B cell (primary cell): ENCODE measurements around the gene SLITRK2. TPM values are rescaled to one million over a fixed set of nuclear protein-coding genes. Genes with fewer than 3 reads are reported as not detected.

Experiments used
- ATAC-seq: fragments of 200-7000 bp; cut with Tn5 transposase; one replicate; pipeline ENCODE4 v1.10.0; 2021; ENCODE audit warnings: low read depth, mild to moderate bottlenecking, moderate number of reproducible peaks, moderate library complexity
- CTCF ChIA-PET: fragments of 350-600 bp; sonication (Branson Sonifier 250); formaldehyde crosslinking; loops from one replicate; lab custom pipeline; 2021; ENCODE audit warnings: antibody characterized with exemption, inconsistent platforms; lab: Charles Lee
- POLR2A ChIA-PET: fragments of 350-600 bp; sonication (Branson Sonifier 250); formaldehyde crosslinking; loops from one replicate; lab custom pipeline; 2021; ENCODE audit warnings: antibody characterized with exemption; lab: Charles Lee
- DNase-seq: peaks from one replicate; pipeline ENCODE4 v3.0.0; 2013
- H2AFZ ChIP-seq: 2 replicates; pipeline ENCODE4 v1.6.1; 2012; ENCODE audit warnings: mild to moderate bottlenecking, low read depth, low read length; ENCODE audit not compliant: insufficient read depth, poor library complexity, severe bottlenecking
- H3K27ac ChIP-seq, 2 donors: 1 replicate in 1 of 2; 2 replicates in 1 of 2; pipeline ENCODE4 v1.5.1; 2012 to 2013; ENCODE audit warnings: low read length in 2 of 2, mild to moderate bottlenecking in 2 of 2, moderate library complexity in 1 of 2
- H3K27me3 ChIP-seq, 4 experiments: fragments of 200-600 bp in 1 of 4; sonication (generic) in 1 of 4; replicated peaks in 1 of 4; 1 replicate in 2 of 4; 2 replicates in 2 of 4; pipeline versions ENCODE4 v1.6.1 to v1.7.0; 2013 to 2016; ENCODE audit warnings: low read length in 3 of 4, mild to moderate bottlenecking in 2 of 4, mixed read lengths in 1 of 4, moderate library complexity in 1 of 4; ENCODE audit not compliant: insufficient read depth in 4 of 4, control insufficient read depth in 3 of 4; ENCODE audit errors: control extremely low read depth in 1 of 4
- H3K36me3 ChIP-seq, 2 experiments: replicated peaks in 1 of 2; 1 replicate in 1 of 2; 2 replicates in 1 of 2; pipeline versions ENCODE4 v1.6.1 to v1.7.1; 2013; ENCODE audit warnings: low read length in 1 of 2; ENCODE audit not compliant: insufficient read depth in 2 of 2, control insufficient read depth in 1 of 2; ENCODE audit errors: control extremely low read depth in 1 of 2, extremely low read depth in 1 of 2
- H3K4me1 ChIP-seq, 2 donors: fragments of 200-600 bp in 1 of 2; sonication (generic) in 1 of 2; 1 replicate in 1 of 2; 2 replicates in 1 of 2; pipeline versions ENCODE4 v1.5.1 to v1.6.1; 2013 to 2017; ENCODE audit warnings: low read length in 2 of 2; ENCODE audit not compliant: control insufficient read depth in 2 of 2, insufficient read depth in 2 of 2
- H3K4me2 ChIP-seq: replicated peaks from 2 replicates; pipeline ENCODE3; 2012; ENCODE audit warnings: mild to moderate bottlenecking, low read depth, low read length; ENCODE audit not compliant: poor library complexity, severe bottlenecking
- H3K4me3 ChIP-seq, 5 experiments: fragments of 200-600 bp in 1 of 5; sonication (generic) in 1 of 5; 1 replicate in 3 of 5; 2 replicates in 2 of 5; pipeline versions ENCODE4 v1.5.1 to v1.7.0; 2011 to 2016; ENCODE audit warnings: low read length in 4 of 5, mild to moderate bottlenecking in 4 of 5, low read depth in 2 of 5, control low read depth in 1 of 5, moderate library complexity in 1 of 5; ENCODE audit not compliant: insufficient read depth in 1 of 5; ENCODE audit errors: control extremely low read depth in 1 of 5, extremely low read depth in 1 of 5
- H3K79me2 ChIP-seq: fragments of 200-600 bp; sonication (generic); one replicate; pipeline ENCODE4 v1.6.0; 2016; ENCODE audit warnings: low read length; ENCODE audit not compliant: control insufficient read depth, insufficient read depth
- H3K9ac ChIP-seq: fragments of 200-600 bp; sonication (generic); 2 replicates; pipeline ENCODE4 v1.6.1; 2017; ENCODE audit warnings: mild to moderate bottlenecking, low read length, moderate library complexity
- H3K9me3 ChIP-seq, 3 donors: one replicate each; pipeline versions ENCODE4 v1.6.1 to v1.7.1; 2013; ENCODE audit warnings: low read length in 2 of 3; ENCODE audit not compliant: control insufficient read depth in 2 of 3, insufficient read depth in 1 of 3; ENCODE audit errors: control extremely low read depth in 1 of 3
- H4K20me1 ChIP-seq: 2 replicates; pipeline ENCODE4 v1.6.0; 2012; ENCODE audit warnings: mild to moderate bottlenecking, low read length; ENCODE audit not compliant: insufficient read depth, control insufficient read depth, poor library complexity, severe bottlenecking
- H3K27ac Mint-ChIP-seq: one replicate; pipeline ENCODE4 v1.8.0; 2021; ENCODE audit warnings: mixed read lengths
- H3K27me3 Mint-ChIP-seq: one replicate; pipeline ENCODE4 v1.8.0; 2021; ENCODE audit warnings: mixed read lengths
- H3K4me1 Mint-ChIP-seq: one replicate; pipeline ENCODE4 v1.8.0; 2021; ENCODE audit warnings: mixed read lengths
- H3K4me3 Mint-ChIP-seq: one replicate; pipeline ENCODE4 v1.8.0; 2021; ENCODE audit warnings: mixed read lengths
- H3K9me3 Mint-ChIP-seq: one replicate; pipeline ENCODE4 v1.8.0; 2022; ENCODE audit warnings: mixed read lengths; ENCODE audit not compliant: insufficient read depth
- EZH2 ChIP-seq: IDR thresholded peaks from 2 replicates; pipeline ENCODE4 v1.6.1; 2012; ENCODE audit warnings: borderline replicate concordance, low read depth, mild to moderate bottlenecking, moderate library complexity, low read length; ENCODE audit not compliant: insufficient read depth, poor library complexity, severe bottlenecking
- WGBS: methylation state at CpG from one replicate; pipeline ENCODE4 v1.1.5; 2013; ENCODE audit warnings: missing lambda C conversion rate; ENCODE audit not compliant: insufficient coverage; 5-methylcytosine and 5-hydroxymethylcytosine counted together
- intact Hi-C: fragments of 100-400 bp; cut with micrococcal nuclease; formaldehyde crosslinking; loops from one replicate; pipeline ENCODE4 v1.10.0; 2022
- polyA plus RNA-seq: library from polyadenylated mRNA; depleted of rRNA; stranded (reverse); fragments of >200 nt; gene quantifications from 2 replicates; pipeline ENCODE4 v1.2.3, GENCODE V29; 2012
- total RNA-seq, 2 donors: library from RNA; stranded (reverse); fragments of 120-200 nt in 1 of 2; gene quantifications; 1 replicate in 1 of 2; 2 replicates in 1 of 2; pipeline versions ENCODE4 v1.2.3 to v1.2.4, GENCODE V29; 2013 to 2022
- TF ChIP-seq, protein P1 (sequence below): fragments of 200-600 bp; IDR thresholded peaks from one replicate; pipeline ENCODE4 v1.8.0; 2022; ENCODE audit warnings: antibody characterized with exemption, mild to moderate bottlenecking

SLITRK2 gene
- total and polyA plus RNA-seq, 2 donors (not counting 1 experiment from before 2014, with no cell fraction given), result not detected

DNA sequence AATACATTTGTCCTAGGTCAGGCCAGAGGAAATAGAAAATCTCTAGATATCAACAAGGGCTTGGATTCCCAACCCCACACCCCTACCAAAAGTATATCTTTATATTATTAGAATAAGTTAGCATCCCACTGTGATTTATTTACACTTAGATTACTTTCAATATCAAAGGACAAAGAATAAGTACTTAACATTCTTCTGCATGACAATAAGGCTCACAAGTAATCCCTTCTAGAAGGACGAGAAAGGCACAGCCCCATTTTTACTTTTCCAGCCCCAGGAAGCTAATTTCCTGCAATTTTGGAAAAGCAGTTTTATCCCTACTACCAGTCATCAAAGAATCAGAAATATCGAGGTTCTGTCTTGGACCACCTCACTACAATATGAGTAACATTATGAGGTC lies 14.1 kb upstream of the SLITRK2 start:
- Mint-ChIP-seq H3K4me1 (no peaks in the 10 kb centered on the region), H3K9me3 (no peaks in the 10 kb centered on the region), H3K4me3 (no peak overlapping the region), H3K27me3 (no peaks in the 10 kb centered on the region), H3K27ac (no peak overlapping the region)
- ChIA-PET POLR2A (no interaction called here), CTCF (no interaction called here)
- H3K9ac ChIP-seq, result no peak overlapping the region
- ATAC-seq (no peak), DNase-seq (no peak)
- H3K4me1 ChIP-seq, result no peaks in the 10 kb centered on the region
- H3K36me3 ChIP-seq, result no peaks in the 10 kb centered on the region
- WGBS, result 80% methylated on average over 1 of the region's 2 CpGs
- no peak overlapping the region for H3K4me2 ChIP-seq
- H2AFZ ChIP-seq, result no peak overlapping the region
- H3K79me2 ChIP-seq, result no peaks in the 10 kb centered on the region
- no peak overlapping the region for H3K4me3 ChIP-seq
- H4K20me1 ChIP-seq, result no peaks in the 10 kb centered on the region
- H3K27me3 ChIP-seq, result no peaks in the 10 kb centered on the region
- intact Hi-C loops, result no loop called here
- H3K9me3 ChIP-seq, result no peaks in the 10 kb centered on the region
- TF ChIP-seq, protein P1, sequence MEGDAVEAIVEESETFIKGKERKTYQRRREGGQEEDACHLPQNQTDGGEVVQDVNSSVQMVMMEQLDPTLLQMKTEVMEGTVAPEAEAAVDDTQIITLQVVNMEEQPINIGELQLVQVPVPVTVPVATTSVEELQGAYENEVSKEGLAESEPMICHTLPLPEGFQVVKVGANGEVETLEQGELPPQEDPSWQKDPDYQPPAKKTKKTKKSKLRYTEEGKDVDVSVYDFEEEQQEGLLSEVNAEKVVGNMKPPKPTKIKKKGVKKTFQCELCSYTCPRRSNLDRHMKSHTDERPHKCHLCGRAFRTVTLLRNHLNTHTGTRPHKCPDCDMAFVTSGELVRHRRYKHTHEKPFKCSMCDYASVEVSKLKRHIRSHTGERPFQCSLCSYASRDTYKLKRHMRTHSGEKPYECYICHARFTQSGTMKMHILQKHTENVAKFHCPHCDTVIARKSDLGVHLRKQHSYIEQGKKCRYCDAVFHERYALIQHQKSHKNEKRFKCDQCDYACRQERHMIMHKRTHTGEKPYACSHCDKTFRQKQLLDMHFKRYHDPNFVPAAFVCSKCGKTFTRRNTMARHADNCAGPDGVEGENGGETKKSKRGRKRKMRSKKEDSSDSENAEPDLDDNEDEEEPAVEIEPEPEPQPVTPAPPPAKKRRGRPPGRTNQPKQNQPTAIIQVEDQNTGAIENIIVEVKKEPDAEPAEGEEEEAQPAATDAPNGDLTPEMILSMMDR, result no peak
- no peak for TF ChIP-seq EZH2
- H3K27ac ChIP-seq, result no peak overlapping the region

DNA sequence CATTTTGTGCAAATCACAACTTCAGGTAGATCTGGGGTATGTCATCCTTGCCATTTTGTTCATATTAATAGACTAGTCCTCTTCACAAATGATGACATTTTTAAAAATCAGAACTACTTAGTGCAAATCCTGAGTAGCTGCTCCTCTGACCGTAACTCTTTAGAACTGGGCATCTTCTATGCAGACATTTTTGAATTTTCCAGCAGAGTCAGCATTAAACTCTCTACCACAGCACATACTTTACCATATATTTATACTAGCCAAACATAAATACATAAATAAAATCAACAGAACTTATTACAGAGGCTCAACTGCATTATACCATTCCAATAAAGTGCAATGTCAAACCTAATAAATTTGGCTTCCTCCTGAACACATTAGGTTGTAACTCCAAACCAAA lies 4.5 kb upstream of the SLITRK2 start:
- H3K9me3 ChIP-seq, result no peaks in the 10 kb centered on the region
- H3K79me2 ChIP-seq, result no peaks in the 10 kb centered on the region
- H3K4me2 ChIP-seq, result no peak overlapping the region
- WGBS, result 91% methylated on average over 1 of the region's 1 CpG
- H3K27ac ChIP-seq, result no peak overlapping the region
- Mint-ChIP-seq H3K4me3 (no peak overlapping the region), H3K27me3 (peaks cover 10% of the 10 kb centered on the region), H3K4me1 (no peaks in the 10 kb centered on the region), H3K27ac (no peak overlapping the region), H3K9me3 (no peaks in the 10 kb centered on the region)
- H2AFZ ChIP-seq, result no peak overlapping the region
- H3K36me3 ChIP-seq, result no peaks in the 10 kb centered on the region
- H3K27me3 ChIP-seq, result no peaks in the 10 kb centered on the region
- POLR2A ChIA-PET, result no interaction called here
- ATAC-seq (no peak), DNase-seq (no peak)
- no peaks in the 10 kb centered on the region for H3K4me1 ChIP-seq
- intact Hi-C loops, result no loop called here
- no peak overlapping the region for H3K9ac ChIP-seq
- H4K20me1 ChIP-seq, result no peaks in the 10 kb centered on the region
- CTCF ChIA-PET, result no interaction called here
- TF ChIP-seq, protein P1, result no peak
- no peak for TF ChIP-seq EZH2
- no peak overlapping the region for H3K4me3 ChIP-seq
